SK-N-SH treated with all-trans-retinoic acid at 6 μM for 48 hours (cell line): ENCODE data around the gene FAM117A.

ENCODE experiments used
- ARNTL ChIP-seq: fragments of 450-650 bp; formaldehyde crosslinking; IDR thresholded peaks from 2 replicates; pipeline ENCODE4 v1.5.0; 2020; ENCODE audit warnings: low read depth, mild to moderate bottlenecking, moderate library complexity, borderline replicate concordance
- CSDC2 ChIP-seq: fragments of 250-450 bp; sonication (Bioruptor Pico); IDR thresholded peaks from 2 replicates; pipeline ENCODE4 v1.5.0; 2020; ENCODE audit warnings: mild to moderate bottlenecking, moderate library complexity
- ESRRG ChIP-seq: fragments of 250-450 bp; sonication (Bioruptor Pico); IDR thresholded peaks from 2 replicates; pipeline ENCODE4 v1.6.1; 2021; ENCODE audit warnings: mild to moderate bottlenecking
- OSR1 ChIP-seq: fragments of 250-450 bp; sonication (Bioruptor Pico); IDR thresholded peaks from 2 replicates; pipeline ENCODE4 v1.8.0; 2022; ENCODE audit warnings: moderate library complexity, mild to moderate bottlenecking, inconsistent platforms
- RARB ChIP-seq: fragments of 250-450 bp; sonication (Bioruptor Pico); IDR thresholded peaks from 2 replicates; pipeline ENCODE4 v1.8.0; 2021; ENCODE audit warnings: mild to moderate bottlenecking, moderate library complexity
- ZFP3 ChIP-seq: fragments of 250-450 bp; sonication (Bioruptor Pico); IDR thresholded peaks from 2 replicates; pipeline ENCODE4 v1.5.0; 2020; ENCODE audit warnings: mild to moderate bottlenecking, moderate library complexity
- TF ChIP-seq, protein P1 (sequence below): fragments of 250-450 bp; sonication (Bioruptor Pico); IDR thresholded peaks from 2 replicates; pipeline ENCODE4 v1.8.0; 2020; ENCODE audit warnings: mild to moderate bottlenecking, moderate library complexity, borderline replicate concordance
- TF ChIP-seq, protein P2 (sequence below): fragments of 250-450 bp; sonication (Bioruptor Pico); IDR thresholded peaks from 2 replicates; pipeline ENCODE4 v1.8.0; 2021; ENCODE audit warnings: low read depth, mild to moderate bottlenecking, moderate library complexity, borderline replicate concordance
- TF ChIP-seq, protein P3 (sequence below): fragments of 250-450 bp; sonication (Bioruptor Pico); IDR thresholded peaks from 2 replicates; pipeline ENCODE4 v1.5.1; 2021; ENCODE audit warnings: mild to moderate bottlenecking, moderate library complexity

DNA sequence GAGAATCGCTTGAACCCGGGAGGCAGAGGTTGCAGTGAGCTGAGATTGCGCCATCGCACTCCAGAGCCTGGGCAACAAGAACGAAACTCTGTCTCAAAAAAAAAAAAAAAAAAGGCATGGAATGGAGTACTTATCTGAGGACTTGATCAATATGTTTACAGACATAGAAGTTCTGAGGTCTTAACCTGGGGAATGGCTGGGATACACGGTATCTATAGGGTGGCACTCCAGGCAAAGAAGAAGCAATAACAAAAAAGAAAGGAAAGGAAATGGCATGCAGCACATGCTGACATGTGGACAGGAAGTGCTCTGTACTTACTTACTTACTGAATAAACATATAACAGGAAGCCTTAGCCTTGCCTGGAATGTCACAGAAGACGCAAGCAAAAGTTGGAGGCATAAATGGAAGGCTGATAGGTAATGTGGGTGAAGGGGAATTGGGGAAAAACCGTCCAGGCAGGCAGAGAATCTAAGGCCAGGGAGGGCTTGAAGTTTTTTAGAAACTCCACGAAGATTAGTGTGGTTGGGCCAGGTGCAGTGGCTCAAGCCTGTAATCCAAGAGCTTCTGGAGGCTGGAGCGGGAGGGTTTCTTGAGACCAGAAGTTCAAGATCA, 75.9 kb downstream of the FAM117A start:
- TF ChIP-seq, protein P1, sequence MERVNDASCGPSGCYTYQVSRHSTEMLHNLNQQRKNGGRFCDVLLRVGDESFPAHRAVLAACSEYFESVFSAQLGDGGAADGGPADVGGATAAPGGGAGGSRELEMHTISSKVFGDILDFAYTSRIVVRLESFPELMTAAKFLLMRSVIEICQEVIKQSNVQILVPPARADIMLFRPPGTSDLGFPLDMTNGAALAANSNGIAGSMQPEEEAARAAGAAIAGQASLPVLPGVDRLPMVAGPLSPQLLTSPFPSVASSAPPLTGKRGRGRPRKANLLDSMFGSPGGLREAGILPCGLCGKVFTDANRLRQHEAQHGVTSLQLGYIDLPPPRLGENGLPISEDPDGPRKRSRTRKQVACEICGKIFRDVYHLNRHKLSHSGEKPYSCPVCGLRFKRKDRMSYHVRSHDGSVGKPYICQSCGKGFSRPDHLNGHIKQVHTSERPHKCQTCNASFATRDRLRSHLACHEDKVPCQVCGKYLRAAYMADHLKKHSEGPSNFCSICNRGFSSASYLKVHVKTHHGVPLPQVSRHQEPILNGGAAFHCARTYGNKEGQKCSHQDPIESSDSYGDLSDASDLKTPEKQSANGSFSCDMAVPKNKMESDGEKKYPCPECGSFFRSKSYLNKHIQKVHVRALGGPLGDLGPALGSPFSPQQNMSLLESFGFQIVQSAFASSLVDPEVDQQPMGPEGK (CRISPR knock-in tag) = no peak
- TF ChIP-seq ESRRG (CRISPR knock-in tag) = no peak
- no peak for TF ChIP-seq RARB
- TF ChIP-seq ARNTL = no peak
- TF ChIP-seq ZFP3 (CRISPR knock-in tag) = no peak
- TF ChIP-seq, protein P2, sequence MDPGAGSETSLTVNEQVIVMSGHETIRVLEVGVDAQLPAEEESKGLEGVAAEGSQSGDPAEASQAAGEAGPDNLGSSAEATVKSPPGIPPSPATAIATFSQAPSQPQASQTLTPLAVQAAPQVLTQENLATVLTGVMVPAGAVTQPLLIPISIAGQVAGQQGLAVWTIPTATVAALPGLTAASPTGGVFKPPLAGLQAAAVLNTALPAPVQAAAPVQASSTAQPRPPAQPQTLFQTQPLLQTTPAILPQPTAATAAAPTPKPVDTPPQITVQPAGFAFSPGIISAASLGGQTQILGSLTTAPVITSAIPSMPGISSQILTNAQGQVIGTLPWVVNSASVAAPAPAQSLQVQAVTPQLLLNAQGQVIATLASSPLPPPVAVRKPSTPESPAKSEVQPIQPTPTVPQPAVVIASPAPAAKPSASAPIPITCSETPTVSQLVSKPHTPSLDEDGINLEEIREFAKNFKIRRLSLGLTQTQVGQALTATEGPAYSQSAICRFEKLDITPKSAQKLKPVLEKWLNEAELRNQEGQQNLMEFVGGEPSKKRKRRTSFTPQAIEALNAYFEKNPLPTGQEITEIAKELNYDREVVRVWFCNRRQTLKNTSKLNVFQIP = no peak
- TF ChIP-seq, protein P3, sequence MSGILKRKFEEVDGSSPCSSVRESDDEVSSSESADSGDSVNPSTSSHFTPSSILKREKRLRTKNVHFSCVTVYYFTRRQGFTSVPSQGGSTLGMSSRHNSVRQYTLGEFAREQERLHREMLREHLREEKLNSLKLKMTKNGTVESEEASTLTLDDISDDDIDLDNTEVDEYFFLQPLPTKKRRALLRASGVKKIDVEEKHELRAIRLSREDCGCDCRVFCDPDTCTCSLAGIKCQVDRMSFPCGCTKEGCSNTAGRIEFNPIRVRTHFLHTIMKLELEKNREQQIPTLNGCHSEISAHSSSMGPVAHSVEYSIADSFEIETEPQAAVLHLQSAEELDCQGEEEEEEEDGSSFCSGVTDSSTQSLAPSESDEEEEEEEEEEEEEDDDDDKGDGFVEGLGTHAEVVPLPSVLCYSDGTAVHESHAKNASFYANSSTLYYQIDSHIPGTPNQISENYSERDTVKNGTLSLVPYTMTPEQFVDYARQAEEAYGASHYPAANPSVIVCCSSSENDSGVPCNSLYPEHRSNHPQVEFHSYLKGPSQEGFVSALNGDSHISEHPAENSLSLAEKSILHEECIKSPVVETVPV (CRISPR knock-in tag) = no peak
- no peak for TF ChIP-seq OSR1
- TF ChIP-seq CSDC2 = no peak
